C1 segment of cervical spinal cord (tissue), 14 donors: ENCODE results near the gene CCDC83.
"Not testable (repeated sequence)": the region's sequence is repeated elsewhere in the genome, so short reads cannot be mapped to it uniquely, and the experiment has no call there.

Experiments
- DNase-seq, 14 donors: peaks; one replicate each; lab custom pipeline; 2025; lab: John Stamatoyannopoulos, UW

The CCDC83 gene

DNA sequence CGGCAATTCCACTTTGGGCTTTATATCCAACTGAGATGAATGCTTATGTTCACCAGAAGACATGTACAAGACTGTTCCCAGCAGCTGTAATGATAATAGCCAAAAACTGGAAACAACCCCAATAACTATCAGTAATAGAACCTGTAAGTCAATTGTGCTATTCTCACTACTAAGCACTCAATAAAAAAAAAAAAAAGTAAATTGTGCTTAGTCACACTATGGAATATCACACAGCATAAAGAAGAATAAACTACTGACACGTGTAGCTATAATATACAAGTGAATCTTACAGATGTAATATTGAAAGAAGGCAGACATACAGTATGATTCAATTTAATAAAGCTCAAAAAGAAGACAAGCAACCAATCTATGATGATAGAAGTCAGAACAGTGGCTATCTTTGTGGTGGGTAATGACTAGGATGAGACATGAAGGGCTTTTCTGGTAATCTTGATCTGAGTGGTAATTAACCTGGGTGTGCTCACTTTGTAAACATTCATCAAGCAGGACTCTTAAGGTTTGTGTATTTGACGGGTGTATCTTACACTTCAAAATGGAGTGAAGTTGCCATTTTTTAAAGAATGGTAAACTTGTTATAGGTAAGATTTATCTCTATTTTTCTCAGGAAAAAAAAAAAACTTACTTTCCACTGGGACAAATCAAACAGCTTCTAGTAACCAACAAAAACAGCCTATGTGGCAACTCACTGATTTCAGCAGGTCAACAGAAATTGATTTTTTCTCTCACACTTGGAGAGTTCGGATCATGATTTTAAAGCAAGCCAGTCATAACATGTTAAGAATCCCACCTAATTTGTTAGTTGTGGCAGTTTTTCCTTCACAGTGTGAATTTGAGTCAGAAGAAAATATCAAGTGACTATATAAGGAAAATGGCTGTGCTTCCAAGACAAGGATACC lies 84.2 kb downstream of the CCDC83 start:
- no peak for DNase-seq

DNA sequence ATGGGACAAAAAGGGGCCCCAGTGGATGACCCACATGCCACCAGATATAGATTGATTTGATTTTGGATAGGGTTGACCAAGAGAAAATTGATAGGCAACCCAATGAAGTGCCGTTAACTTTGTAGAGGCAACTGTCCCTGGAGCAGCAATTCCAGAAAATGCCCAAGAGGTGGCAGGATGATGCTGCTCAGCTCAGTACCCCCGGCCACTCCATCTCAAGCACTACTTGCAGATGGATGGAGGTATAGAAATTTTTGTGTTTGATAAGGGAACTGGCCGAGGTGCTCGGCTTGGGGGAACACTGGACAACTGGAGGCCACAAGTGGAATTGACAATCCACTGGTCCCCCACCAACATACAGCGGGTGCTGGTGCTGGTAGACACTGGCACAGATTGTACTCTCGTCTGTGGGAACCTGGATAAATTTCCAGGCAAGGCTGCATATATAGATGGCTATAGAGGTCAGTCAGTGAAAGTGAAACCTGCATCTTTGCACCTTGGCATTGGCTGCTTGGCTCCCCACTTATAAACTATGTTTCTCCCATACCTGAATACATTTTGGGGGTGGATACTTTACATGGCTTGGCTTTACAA lies 86.3 kb downstream of the CCDC83 start:
- peak in 8 of 14 donors; percentile 8 to 42 (median 22) for DNase-seq

- no peak for DNase-seq
Observed at GRCh38 chr11:85945296-85945695, 90.1 kb downstream of the CCDC83 start.

DNA sequence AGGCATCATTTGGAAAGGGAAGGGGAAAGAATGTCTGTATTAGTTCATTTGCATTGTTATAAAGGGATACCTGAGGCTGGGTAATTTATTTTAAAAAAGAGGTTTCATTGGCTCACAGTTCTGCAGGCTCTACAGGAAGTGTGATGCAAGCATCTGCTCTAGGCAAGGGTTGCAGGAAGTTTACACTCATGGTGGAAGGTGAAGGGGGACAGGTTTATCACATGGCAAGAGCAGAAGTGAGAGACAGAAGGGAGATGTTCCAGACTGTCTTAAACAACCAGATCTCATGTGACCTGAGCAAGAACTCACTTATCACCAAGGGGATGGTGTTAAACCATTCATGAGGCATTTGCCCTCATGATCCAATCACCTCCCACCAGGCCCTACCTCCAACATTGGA lies 90.6 kb downstream of the CCDC83 start:
- no peak for DNase-seq

DNA sequence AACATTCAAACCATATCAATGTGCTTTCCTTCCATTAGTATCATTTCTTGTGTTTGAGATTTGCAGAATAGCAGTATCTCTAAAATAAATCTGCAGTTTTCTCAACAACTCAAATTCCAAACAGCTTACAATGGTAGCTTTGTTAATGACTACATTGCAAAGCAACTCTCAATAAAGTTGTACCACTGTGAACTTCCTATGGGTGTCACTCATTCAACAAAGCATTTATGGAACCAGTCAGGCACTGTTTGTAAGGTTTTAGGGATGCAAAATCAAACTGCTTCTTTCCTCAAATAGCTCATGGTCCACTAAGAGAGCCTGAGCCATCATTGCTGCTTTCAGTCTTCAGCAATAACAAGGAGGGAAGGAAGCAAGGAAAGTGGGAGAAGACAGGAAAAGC lies 91.0 kb downstream of the CCDC83 start:
- DNase-seq = peak in 1 of 14 donors; percentile 18

- DNase-seq = peak in 3 of 14 donors; percentile 5 to 37 (median 20)
Observed at GRCh38 chr11:85947431-85948272, 92.5 kb downstream of the CCDC83 start.

DNA sequence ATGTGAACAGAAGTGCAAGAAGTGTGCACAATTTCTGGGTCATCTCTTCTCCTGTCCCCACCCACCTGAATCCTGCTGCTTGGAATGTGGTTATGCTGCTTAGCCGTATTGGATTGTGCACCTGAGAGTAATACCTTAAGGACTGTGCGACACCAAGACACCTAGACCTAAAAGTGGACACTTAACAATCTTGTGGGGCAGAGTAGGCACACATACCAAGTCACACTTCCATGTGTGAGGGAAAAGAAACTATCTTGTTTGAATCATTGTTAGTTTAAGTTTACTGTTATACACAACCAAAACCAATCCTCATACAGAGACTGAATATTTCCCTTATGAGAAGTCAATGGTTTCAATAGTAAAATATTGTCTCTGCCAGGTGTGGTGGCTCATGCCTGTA lies 93.7 kb downstream of the CCDC83 start:
- DNase-seq = no peak

- no peak for DNase-seq
Observed at GRCh38 chr11:85949798-85950197, 94.6 kb downstream of the CCDC83 start.

GRCh38 chr11:85950317-85951048 lies 95.3 kb downstream of the CCDC83 start:
- no peak for DNase-seq

- DNase-seq = no peak
Observed at GRCh38 chr11:85951049-85951405, 95.8 kb downstream of the CCDC83 start.

DNA sequence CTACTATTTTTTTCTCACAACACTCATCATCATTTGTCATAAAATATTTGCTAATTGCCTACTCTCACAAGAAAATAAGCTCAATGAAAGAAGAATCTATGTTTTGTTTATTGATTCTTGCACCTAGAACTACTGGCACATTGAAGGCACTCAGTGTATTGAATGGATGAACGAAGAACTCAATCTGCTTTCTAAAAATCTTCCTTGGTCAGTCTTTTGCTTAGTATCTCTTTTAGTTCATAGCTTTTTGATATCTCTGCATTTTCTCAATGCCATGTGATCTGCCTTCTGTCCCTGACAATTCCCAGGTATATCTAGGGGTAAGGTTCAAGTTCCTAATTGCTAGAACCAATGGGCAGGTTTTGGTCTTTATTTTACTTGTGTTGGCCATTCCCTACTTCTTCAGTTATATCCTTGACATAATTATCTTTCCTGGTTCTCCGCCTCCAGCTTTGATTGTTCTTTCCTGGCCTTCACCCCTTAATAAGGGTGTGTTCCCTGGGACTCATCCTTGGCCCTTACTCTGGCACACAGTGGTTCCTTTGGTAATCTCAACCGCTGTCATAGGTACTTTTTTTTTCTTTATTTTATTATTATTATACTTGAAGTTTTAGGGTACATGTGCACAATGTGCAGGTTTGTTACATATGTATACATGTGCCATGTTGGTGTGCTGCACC lies 96.4 kb downstream of the CCDC83 start:
- no peak for DNase-seq

DNA sequence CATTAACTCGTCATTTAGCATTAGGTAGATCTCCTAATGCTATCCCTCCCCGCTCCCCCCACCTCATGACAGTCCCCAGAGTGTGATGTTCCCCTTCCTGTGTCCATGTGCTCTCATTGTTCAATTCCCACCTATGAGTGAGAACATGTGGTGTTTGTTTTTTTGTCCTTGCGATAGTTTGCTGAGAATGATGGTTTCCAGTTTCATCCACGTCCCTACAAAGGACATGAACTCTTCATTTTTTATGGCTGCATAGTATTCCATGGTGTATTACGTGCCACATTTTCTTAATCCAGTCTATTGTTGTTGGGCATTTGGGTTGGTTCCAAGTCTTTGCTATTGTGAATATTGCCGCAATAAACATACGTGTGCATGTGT lies 96.9 kb downstream of the CCDC83 start:
- DNase-seq = not testable (repeated sequence)

GRCh38 chr11:85953491-85954143 lies 98.4 kb downstream of the CCDC83 start:
- DNase-seq = no peak

- DNase-seq = no peak
Observed at GRCh38 chr11:85955531-85955930, 100.3 kb downstream of the CCDC83 start.

DNA sequence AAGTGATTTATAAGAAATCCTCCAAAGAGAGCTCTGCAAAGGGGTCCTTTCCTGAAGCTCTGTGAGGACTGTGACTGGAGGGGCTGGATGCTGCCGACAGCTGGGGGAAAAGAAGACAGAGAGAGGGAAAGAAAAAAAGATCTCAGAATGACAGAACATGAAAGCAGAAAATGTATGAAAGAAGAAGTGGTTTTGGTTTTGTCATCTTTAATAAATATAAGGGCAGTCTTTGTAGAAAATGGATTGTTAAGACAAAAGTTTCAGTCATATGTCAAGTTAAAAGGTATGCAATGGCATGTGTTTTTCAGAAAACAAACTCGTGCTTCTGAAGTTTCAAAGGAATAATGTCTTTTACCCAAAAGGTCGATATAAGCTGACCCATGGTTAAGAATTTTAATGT lies 105.5 kb downstream of the CCDC83 start:
- DNase-seq = no peak

GRCh38 chr11:85961130-85961529 lies 105.9 kb downstream of the CCDC83 start:
- no peak for DNase-seq

- DNase-seq = no peak
Observed at GRCh38 chr11:85961930-85962363, 106.8 kb downstream of the CCDC83 start.

DNA sequence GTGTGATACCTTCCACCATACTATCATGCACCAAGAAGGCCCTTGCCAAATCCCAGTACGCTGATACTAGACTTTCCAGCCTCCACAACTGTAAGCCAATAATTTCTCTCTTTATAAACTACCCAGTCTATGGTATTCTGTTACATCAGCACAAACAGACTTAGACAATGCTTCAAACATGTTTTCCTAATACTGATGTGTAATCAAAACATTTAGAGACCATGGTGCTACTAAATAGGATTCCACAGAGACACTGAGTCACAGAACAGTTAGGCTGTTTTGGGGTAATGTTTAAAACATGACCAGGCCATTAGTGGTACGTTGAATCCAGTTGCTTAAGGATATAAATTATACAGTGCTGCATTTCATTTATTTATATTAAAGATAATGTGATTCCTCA lies 110.0 kb downstream of the CCDC83 start:
- DNase-seq = no peak

GRCh38 chr11:85967457-85967856 lies 112.3 kb downstream of the CCDC83 start:
- DNase-seq = peak in 4 of 14 donors; percentile 9 to 19 (median 18)
